Measurements from ENCODE around the gene CTU2.

Gene CTU2

DNA sequence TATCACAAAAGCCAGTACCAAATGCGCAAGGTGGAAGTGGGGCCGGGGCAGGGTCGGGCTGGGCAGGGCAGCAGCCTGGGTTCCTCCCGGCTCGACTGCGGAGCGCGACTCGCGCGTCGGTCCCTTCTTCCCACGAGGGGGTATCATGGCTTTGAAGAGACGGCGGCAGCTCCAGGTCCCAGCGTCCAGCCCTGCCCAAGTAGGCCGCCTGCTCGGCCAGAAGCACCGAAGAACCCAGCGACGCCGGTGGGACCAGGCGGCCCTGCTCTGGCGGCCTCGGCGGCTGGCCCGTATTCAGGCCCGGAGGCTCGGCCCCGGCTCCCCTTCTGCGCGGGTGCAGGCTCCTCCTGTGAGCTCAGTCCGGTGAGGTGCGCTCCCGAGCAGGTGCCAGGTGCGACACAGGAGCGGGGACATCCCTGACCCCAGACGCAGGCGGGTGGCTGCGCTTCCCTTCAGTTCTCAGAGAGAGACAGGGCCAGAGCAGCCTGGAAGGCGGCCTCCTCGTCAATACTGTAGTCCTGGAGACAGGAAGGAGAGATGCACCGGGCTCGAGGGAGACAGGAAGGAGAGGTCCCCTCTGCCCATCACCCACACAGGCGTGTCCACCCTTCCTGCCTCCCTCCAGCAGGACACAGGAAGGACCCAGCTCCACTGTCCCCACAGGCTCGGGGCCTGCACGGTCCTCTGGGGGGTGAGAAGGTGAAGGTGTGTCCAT lies 9.0 kb upstream of the CTU2 start:
- DNase-seq (ENCODE audit: low read depth): no peak

DNA sequence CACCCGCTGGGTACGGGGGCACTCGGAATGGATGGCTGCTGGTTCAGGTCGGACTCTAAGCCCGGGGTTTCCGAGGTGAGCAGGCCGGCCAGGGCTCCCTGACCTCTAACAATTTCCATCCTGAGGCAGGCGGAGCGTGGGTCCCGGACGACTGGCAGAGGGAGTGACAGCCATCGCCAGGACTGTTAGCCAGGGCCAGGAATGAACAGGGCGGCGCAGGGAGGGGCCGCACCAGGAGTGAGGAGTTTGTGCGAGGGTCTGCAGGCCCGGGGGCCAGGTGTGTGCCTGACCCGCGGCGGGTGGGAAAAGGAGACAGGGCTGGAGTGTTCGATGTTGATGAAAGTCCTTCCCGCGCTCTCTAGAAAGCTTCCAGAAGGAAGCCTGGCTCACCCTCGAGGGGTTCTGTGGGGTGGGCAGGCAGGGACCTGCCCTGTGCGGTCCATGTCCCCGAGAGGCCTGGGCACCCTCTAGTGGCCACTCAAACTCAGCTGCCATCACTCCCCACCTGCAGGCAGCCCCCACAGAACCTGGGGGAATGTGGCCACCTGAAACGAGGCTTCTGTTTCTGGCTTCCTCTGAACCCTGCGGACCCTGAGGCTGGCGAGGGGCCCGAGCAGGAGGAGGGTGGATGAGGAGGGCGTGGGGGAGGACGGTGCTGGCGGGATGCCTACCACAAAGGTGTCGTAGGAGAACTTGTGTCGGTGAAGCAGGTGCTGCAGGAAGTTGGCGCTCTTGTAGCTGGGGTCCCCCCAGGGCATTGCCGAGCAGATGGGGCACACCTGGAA lies 8.3 kb upstream of the CTU2 start:
- no peak for DNase-seq (ENCODE audit: low read depth)

DNA sequence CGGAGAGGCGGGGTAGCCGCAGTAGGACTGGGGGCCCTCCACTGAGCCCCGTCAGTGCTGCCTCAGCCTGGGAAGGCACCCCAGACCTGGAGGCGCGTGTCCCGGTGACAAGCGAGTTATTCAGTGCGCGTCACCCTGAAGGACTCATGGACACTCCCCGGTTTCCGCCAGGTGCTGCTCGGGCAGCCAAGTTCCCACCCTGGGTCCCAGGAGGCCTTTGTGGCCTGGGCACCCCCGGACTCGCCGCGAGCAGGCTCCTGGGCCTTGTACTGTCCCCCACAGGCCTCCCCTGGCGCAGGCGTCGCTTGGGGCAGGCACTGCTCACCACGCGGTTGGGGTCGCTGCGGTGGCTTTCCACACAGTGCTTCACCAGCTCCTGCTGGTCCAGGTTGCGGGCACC lies 7.7 kb upstream of the CTU2 start:
- DNase-seq (ENCODE audit: low read depth): no peak

DNA sequence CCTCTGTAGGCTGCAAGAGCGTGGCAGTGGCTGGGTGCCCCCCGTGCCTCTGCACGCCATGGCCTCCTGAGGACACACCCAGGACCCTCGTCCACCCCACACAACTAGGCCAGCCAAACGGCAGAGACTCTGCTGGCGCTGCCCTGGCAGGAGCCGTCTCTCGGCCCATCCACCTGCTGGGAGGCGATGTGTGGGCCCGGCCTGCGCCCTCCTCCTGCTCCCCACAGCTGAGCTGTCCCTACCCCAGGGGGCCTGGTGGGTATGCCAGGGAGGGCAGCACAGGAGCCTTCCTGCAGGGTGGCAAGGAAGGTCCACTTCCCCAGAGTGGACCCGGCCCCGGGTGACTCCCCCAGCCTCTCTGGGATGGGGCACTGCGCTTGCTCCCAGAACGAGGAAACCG lies 7.1 kb upstream of the CTU2 start:
- DNase-seq (ENCODE audit: low read depth): no peak

DNA sequence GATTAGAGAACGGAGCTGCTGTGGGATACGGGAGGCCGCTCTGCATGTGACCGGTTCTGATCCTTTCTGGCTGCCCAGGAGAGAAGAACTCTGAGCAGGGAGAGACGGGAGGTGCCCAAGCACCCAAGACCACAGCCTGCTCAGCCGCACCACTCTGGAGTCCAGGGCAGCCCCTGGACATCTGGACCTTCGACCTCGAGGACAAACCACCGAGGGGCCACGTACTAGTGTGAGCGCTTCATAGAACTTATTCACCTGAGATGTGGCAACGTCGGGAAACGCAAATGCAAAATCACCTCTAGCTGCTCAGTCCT lies 6.0 kb upstream of the CTU2 start:
- DNase-seq (ENCODE audit: low read depth): no peak

DNA sequence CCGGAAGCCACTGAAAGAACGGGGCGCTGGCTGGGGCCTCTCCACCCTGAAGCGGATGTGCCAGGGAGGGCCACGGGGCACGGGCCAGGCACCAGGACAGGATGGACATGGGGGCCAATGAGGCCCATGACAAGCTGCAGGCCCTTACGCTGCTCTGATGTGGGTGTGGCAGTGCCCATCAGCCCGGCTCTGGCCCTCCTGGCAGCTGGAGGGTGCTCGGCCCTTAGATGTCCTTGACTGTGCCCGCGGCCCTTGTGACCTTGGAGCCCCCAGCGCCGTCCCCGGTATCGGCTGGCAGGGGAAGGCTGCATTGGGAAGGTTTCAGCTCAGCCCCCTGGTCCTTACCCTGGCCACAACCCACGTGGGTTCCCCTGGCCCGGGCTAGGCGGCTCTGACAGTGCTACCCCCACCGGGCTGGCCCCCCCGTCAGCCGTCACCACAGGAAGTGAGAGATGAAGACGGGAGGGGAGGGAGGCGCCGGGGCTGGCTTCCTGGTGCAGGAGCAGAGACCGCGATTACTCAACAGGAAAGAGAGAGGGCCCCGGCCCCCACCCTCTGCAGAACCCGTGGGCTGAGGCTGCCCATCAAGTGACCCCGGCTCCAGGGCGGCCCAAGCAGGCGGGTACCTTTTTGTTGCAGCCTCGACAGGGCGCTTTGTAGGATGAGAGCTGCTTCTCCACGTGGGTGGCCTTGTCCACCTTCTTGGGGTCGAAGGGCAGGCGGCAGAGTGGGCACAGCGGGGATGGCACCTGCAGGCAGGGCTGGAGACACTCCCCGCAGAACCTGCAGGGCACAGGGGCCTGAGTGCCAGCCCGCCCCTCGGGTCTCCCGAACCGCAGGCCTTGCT lies 5.4 kb upstream of the CTU2 start:
- DNase-seq (ENCODE audit: low read depth): peak; percentile 93

DNA sequence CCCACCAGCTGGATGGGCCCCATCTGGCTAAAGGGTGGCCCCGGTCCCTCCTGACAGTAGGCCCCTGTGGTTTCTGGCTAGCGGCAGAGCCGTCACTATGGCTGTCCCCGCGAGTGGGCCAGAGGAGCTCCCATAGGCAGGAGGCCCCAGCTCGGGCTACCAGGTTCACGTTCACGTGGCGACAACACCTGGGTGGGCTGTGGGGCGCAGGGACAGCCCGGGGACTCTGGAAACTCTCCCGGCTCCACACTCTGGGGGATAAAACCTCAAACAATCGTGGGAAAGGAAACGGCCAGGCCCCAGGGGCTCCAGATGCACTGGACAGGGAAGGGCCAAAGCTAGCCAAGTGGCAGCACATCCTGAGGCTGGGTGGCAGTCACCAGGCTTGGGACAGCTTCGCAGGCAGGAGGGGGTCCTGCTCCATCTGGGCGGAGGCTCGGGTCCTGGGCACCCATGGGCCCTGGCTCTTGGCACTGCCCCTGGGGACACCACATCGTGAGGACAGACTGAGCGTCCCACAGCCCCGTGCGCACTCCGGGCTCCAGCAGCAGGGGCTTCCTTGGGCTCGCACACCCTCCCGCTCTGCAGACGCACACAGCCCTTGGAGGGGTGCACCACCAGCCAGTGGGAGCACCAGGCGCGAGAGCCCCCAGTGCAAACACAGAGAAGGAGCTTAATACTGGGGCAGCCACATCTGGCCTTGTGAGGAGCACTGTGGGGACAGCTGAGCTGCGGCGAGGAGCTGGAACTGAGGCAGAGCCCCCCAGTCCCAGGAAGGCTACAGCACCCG lies 4.5 kb upstream of the CTU2 start:
- no peak for DNase-seq (ENCODE audit: low read depth)

DNA sequence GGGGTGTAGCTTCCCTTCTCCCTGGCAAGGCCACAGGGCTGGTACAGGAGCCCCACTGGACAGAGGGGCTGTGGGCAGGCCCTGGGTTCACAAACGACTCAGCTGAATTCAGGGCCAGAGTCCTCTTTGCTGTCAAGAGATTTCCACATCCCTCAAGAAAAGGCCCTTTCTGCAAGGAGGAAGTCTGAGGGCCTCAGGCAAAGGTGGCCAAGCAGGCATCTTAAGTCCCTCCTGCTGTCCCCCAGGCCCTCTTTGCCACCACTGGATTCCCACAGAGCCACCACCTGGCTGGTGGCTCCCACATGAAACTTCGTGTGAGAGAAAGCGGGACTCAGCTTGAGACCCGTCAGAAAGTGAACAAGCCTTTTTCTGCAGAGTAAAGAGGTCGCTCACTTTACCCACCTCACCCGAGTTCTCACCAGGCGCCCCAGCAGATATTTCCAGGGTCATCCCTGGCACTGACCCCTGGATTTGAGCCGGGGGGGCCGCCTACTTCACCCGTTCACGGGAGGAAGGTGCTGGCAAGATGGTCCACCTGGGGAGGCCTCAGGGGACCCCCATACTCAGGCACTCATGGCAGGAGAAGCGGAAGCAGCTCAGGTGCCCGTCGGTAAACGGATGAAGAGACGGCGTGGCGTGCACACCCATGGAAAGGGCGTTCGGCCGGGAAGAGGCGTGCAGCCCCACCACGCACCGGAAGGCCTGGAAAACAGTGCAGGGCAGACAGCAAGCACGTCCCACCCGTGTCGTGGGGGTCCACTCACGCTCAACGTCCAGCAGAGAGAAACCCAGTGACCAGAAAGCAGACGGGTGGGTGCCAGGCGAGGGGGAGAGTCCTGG lies 3.7 kb upstream of the CTU2 start:
- DNase-seq (ENCODE audit: low read depth): no peak

DNA sequence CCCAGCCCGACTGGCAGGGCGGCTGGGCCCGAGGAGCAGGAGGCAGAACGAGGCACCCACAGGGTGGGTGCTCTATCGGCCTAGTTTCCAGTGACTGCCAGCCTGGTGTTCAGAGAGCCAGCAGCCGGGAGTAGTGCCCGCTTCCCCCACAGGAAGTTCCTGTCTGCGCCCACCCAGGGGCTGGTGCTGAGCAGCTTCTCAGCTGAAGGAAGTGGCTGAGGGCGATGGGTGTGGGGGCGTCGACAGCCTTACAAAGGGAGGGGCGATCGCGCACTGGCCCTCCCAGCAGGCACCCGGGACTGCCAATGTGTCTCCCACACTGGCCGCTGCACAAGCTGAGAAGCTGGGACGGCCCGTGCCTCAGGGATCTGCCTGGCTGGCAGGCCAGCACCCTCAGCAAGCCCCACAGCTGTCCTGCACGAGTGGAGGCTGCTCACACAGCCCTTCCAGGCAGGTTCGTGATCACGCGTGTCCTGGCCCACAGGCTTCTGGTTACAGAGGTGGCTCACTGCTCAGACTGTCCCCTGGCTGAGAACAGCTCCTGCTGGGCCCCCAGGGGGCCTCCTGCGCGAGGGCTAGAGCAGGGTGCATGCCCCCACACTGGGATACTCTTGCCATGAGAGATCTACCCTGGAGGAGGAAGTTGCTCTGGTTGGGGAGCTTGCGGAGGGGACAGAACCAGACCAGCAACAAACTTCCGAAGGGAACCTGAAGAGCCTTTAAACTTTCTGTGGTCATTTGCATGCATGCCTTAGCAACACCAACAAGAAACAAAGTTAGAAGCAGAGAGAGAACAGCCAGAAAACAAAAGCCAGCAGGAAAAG lies 2.6 kb upstream of the CTU2 start:
- DNase-seq (ENCODE audit: low read depth): peak; percentile 62

DNA sequence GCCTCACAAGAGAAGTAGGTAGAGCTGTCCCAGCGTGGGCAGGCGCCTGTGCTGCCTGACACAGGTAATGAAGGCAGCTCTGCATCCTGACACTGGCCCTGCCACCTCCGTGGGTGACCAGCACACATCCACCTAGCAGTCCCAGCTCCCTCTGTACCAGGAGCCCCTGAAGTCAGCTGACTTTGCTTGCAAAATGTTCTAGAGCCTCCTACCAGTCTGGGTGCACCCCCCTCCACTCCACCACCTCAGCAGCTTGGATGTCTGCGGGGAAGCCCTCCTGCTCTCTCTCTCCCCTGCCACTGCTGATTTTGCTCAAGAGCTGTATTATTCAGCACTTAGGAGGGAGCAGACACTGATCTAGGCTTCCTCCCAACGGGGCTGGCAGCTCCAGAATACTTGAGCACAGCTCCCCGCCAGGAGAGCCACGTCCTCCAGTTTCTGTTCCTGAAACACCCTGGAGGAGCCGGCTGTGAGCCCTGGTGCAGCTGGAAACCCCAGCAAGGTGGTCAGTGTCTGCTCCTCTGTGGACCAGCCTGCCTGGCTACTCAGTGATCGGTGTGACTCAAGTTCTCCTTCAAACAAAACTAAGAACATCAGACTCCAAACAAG lies 1.1 kb upstream of the CTU2 start:
- no peak for DNase-seq (ENCODE audit: low read depth)

DNA sequence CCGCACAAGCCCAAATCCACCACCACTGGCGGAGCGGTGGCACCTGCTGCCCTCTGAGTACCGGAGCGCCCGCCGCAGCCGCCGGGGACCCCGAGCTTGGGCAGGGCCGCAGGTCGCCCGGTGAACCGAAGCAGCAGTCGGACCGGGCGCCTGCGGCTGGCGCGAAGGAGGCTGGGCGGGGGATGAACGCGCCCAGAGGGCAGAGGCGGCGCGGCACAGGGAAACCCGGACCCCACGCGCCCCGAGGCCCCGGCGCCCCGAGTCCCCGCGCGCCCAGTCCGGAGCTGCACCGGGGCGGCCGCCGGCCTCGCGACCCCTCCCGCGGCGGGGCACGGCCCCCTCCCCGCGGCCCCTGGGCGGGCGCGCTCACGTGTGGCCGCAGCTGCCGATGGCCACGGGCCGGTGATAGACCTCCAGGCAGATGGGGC lies 488 bp upstream of the CTU2 start:
- no peak for DNase-seq (ENCODE audit: low read depth)

DNA sequence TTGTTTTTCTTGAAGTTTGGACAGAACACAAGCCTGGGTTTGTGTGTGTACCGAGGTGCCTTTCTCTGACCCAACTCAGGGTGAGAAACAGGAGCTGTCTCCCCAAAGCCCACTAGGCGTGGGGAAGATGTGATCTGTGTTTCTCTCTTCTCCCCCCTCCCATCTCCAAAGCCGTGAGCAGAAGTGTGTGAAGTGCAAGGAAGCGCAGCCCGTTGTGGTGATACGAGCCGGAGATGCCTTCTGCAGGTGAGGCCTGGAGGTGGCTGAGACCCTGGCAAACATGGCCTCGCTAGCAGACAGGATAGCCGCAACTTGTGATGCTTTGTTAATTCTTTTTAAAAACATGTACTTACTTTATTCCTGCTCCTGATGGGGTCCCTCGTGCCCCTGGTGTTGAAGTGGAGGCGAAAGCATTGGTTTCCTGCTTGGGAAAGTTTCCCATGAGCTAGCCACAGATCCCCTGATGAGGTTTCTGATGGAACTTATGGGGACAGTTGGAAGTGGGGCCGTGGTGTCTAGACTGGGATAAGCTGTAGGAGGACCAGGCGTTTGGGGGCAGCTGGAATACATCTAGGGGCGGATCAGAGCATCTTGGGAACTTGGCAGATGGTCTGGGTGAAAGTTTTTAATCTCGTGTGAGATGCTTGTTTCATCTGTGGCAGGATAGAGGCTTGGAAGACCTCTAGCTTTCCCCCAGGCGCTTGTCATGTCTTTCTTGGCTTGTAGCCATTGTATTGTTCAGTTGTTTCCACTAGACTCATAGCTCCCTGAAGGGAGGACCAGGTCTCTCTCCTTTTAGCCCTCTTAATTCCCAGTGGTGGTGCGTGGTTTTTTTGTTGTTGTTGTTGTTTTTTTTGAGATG lies 893 bp downstream of the CTU2 start:
- DNase-seq (ENCODE audit: low read depth): no peak

DNA sequence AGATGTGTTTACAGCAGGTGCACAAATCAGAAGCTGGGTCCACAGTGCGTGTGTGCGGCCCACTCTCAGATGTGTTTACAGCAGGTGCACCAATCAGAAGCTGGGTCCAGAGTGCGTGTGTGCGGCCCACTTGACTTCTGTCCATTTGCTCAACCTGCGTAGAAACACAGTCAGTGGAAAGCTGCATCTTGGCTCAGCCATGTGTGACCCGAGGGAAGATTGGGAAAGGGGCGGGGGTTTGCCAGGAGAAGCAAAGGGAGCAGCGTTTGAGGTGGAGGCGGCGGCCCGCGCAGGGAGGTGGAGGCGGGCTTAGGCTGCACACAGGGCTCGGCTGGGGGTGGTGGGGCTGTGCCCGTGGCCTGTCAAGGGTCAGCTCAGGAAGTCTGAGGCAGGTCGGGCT lies 4.3 kb downstream of the CTU2 start:
- no peak for DNase-seq (ENCODE audit: low read depth)

DNA sequence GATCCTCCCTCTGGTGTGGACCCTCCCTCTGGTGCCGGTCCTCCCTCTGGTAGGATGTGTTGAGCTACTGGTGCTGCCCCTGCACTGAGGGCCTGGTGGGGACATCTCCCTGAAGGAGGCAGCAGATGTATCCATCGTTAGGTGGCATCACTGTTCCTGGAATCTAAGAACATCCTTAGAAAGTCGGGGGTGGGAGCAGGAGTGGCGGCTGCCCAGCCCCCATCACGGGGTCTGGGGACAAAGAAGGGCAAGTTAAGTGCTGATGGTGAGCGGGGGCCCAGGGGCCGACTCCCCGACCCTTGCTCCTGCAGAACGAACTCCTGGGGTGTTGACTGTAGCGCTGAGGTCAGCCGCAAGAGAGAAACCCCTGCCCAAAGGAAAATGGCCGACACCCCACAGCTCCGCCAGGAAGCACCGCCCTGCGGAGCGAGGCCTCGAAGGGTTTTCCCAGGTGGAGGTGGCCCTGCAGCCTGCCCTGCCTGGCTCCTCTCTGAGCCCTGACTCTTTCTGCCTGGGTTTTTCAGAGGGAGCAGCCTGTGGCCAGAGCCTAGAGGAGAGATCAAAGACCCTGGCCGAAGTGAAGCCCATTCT lies 5.5 kb downstream of the CTU2 start:
- DNase-seq (ENCODE audit: low read depth): no peak

DNA sequence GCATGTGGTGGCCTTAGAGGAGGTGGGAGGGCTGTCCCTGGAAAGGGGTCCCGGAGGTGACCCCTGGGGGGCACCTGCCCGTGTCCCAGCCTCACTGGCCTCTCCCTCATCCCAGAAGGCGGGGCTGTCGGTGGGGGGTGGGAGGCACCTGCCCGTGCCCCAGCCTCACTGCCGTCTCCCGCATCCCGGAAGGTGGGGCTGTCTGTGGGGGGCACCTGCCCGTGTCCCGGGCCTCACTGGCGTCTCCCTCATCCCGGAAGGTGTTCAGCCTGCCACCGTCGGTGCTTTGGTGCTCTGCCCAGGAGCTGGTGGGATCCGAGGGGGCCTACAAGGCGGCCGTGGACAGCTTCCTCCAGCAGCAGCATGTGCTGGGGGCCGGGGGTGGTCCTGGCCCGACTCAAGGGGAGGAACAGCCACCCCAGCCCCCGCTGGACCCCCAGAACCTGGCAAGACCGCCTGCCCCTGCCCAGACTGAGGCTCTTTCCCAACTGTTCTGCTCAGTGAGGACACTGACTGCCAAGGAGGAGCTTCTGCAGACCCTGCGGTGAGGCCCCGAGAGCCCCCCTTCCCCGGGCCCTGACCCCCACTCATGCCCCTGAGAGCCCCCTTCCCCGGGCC lies 6.2 kb downstream of the CTU2 start:
- no peak for DNase-seq (ENCODE audit: low read depth)

DNA sequence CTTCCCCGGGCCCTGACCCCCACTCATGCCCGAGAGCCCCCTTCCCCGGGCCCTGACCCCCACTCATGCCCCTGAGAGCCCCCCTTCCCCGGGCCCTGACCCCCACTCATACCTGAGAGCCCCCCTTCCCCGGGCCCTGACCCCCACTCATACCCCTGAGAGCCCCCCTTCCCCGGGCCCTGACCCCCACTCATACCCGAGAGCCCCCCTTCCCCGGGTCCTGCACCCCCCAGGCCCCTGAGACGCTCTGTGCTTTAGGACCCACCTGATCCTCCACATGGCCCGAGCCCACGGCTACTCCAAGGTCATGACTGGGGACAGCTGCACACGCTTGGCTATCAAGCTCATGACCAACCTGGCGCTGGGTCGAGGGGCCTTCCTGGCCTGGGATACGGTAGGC lies 6.8 kb downstream of the CTU2 start:
- no peak for DNase-seq (ENCODE audit: low read depth)

DNA sequence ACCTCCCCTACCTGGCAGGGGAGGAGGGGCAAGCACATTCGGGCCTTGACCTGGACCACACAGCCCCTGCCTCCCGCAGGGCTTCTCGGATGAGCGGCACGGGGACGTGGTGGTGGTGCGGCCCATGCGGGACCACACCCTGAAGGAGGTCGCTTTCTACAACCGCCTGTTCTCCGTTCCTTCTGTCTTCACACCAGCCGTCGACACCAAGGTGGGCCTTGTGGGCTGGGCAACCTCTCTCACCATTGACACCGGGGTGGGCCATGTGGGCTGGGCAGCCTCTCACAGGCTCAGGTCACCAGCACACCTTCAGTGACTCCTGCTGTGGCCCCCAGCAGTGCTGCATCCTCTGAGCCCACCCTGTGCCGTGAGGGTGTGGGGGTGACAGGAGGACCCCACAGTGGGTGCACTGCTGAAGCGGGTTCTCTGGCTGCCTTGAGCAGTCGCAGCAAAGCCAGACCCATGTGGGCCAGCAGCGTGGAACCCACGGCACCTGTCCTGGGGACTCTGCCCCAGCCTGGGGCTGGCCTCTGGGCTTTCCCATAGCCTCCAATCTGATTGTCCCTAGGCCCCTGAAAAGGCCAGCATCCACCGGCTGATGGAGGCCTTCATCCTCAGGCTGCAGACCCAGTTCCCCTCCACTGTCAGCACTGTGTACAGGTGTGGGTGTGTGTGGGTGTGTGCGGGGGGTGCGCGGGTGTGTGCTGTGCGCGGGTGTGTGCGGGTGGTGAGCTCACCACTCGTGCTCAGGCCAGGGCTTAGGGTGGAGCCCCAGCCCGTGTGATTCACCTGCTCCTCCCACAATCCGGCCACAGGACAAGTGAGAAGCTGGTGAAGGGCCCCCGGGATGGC lies 7.5 kb downstream of the CTU2 start:
- no peak for DNase-seq (ENCODE audit: low read depth)

Measured in activated T-cell treated with anti-CD3 and anti-CD28 coated beads for 24 hours (primary cell).